Lower lobe of right lung (tissue), 2 donors: ENCODE measurements around the gene VCPKMT. TPM values are rescaled to one million over a fixed set of nuclear protein-coding genes. Genes with fewer than 3 reads are reported as not detected.

Experiments
- ATAC-seq, 2 donors: fragments of 200-7000 bp; cut with Tn5 transposase; one replicate each; pipeline ENCODE4 v1.9.1; 2020 to 2022; ENCODE audit warnings: mild to moderate bottlenecking in 2 of 2, moderate library complexity in 2 of 2
- DNase-seq: peaks from one replicate; pipeline ENCODE4 v3.0.0-alpha.2; 2020
- H3K27ac ChIP-seq: fragments of 200-600 bp; one replicate; pipeline ENCODE4 v1.8.0; 2022
- H3K27me3 ChIP-seq: fragments of 200-600 bp; one replicate; pipeline ENCODE4 v1.8.0; 2022; ENCODE audit warnings: low read depth
- H3K36me3 ChIP-seq: fragments of 200-600 bp; one replicate; pipeline ENCODE4 v1.8.0; 2022; ENCODE audit warnings: mild to moderate bottlenecking
- H3K4me1 ChIP-seq: fragments of 200-600 bp; one replicate; pipeline ENCODE4 v1.8.0; 2022
- H3K4me3 ChIP-seq: fragments of 200-600 bp; one replicate; pipeline ENCODE4 v1.8.0; 2022; ENCODE audit warnings: mild to moderate bottlenecking
- H3K9me3 ChIP-seq: fragments of 200-600 bp; one replicate; pipeline ENCODE4 v1.8.0; 2022
- intact Hi-C: fragments of 100-400 bp; cut with DNase I; formaldehyde crosslinking; loops from one replicate; pipeline ENCODE4 v1.11.0; 2022
- long read RNA-seq: library from polyadenylated mRNA; unstranded; transcript quantifications from one replicate; pipeline ENCODE4 v2.0.0, GENCODE V29; 2021
- total RNA-seq: library from RNA; stranded (reverse); fragmentation: NEBNext Ultra II Directional; extraction: Animal tissue kit (Norgen Biotek cat#: 25700); gene quantifications from one replicate; pipeline ENCODE4 v1.2.1, GENCODE V29; 2021
- TF ChIP-seq, protein P1 (sequence below): fragments of 200-600 bp; IDR thresholded peaks from one replicate; pipeline ENCODE4 v1.8.0; 2022; ENCODE audit warnings: antibody characterized with exemption, mild to moderate bottlenecking
- donor health status: DM: no; HTN: yes; CAD: no; lungs with severe emphysema.

Gene VCPKMT
- 8.0 TPM for total RNA-seq
- long read RNA-seq, partial matches to known transcripts = 0 of 5 reads
- long read RNA-seq, other reads (novel, unspliced or antisense) = 2 of 5 reads

DNA sequence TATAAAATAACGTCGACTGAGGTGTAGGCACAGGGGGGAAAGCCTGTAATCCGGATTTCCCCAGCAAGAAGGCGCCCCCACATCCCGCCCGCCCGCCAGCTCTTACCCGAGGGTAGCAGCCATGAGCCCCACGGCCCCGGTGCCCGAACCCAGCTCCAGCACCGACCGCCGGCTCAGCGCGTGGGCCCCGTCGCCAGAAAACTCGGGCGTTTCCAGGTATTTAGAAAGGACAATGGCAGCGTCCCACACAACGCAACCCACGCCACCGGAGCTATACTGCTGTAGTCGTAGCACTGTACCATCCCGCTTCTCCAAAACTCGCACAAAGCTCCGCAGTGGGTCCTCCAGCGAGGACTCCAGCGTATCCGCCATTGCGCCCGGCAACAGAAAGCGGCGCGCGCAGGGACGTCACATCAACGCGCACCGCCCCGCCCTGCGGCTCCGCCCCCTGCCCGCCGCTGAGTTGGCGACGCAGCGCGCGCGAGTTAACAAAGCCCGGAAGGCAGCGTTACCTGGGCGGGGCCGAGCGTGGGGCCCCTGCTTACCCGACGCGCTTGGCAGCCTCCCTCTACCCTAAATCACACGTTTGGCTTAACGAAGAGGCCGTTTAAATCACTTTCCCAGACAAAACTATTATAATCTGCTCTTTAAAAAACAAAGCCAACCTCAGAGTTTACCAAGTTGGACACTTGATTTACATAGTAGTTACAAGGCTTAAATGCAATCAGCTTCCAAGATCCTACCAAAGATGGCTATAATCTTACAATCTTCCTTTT is at the start of gene VCPKMT:
VCPKMT (minus strand) TSS at position 392 of the 776 bp plus-strand sequence; CDS start at position 372, 20 bp downstream.
- Histone ChIP-seq H3K27me3 (no peaks in the 10 kb centered on the region), H3K4me1 (peaks cover 16% of the 10 kb centered on the region), H3K4me3 (peak within 1 kb of the TSS; percentile 70), H3K36me3 (peaks cover 45% of the 10 kb centered on the region), H3K27ac (peak within 1 kb of the TSS; percentile 85), H3K9me3 (no peaks in the 10 kb centered on the region)
- DNase-seq = peak; percentile 97
- peak; percentile 100 for ATAC-seq
- TF ChIP-seq, protein P1, sequence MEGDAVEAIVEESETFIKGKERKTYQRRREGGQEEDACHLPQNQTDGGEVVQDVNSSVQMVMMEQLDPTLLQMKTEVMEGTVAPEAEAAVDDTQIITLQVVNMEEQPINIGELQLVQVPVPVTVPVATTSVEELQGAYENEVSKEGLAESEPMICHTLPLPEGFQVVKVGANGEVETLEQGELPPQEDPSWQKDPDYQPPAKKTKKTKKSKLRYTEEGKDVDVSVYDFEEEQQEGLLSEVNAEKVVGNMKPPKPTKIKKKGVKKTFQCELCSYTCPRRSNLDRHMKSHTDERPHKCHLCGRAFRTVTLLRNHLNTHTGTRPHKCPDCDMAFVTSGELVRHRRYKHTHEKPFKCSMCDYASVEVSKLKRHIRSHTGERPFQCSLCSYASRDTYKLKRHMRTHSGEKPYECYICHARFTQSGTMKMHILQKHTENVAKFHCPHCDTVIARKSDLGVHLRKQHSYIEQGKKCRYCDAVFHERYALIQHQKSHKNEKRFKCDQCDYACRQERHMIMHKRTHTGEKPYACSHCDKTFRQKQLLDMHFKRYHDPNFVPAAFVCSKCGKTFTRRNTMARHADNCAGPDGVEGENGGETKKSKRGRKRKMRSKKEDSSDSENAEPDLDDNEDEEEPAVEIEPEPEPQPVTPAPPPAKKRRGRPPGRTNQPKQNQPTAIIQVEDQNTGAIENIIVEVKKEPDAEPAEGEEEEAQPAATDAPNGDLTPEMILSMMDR = no peak
- intact Hi-C loops = no loop called here

DNA sequence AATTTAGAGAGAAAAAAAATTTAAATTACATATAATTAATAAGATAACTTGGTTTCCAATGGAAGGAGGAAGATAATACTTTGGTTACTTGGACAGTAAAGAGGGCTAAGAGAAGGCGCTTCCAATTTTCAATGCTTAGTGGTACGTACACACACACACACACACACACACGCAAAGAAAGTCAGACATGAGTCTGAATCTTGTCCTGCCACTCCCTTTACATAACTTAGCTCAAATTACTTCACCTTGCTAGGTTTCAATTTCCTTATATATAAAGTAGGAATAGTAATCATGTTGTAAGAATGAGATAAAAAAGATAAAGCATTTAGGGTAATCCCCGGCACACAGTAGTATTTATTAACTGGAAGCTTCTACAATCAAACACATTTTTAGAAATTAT is 39.7 kb upstream of the VCPKMT start:
- DNase-seq (no peak), ATAC-seq (no peak)
- Histone ChIP-seq H3K4me3 (no peak overlapping the region), H3K4me1 (no peaks in the 10 kb centered on the region), H3K9me3 (no peaks in the 10 kb centered on the region), H3K27ac (no peak overlapping the region), H3K27me3 (no peaks in the 10 kb centered on the region), H3K36me3 (peaks cover 91% of the 10 kb centered on the region)
- TF ChIP-seq, protein P1 = no peak
- intact Hi-C loops = no loop called here

DNA sequence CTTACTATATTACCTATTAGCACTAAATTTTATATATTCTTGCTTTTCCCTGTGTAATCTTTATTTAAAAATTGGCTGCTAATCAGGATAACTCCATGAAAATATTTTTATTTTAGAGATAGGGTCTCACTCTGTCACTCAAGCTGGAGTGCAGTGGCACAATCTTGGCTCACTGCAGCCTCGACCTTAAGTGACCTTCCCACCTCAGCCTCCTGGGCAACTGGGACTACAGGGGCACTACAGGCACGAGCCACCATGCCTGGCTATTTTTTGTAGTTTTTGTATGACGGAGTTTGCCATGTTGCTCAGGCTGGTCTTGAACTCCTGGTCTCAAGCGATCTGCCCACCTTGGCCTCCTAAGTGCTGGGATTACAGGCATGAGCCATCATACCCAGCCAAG is 32.4 kb upstream of the VCPKMT start:
- no peak overlapping the region for H3K4me3 ChIP-seq
- no peak for DNase-seq
- TF ChIP-seq, protein P1 = no peak
- H3K4me1 ChIP-seq = no peaks in the 10 kb centered on the region
- intact Hi-C loops = no loop called here
- no peaks in the 10 kb centered on the region for H3K9me3 ChIP-seq
- no peak for ATAC-seq
- H3K27me3 ChIP-seq = no peaks in the 10 kb centered on the region
- H3K36me3 ChIP-seq = peaks cover 97% of the 10 kb centered on the region
- no peak overlapping the region for H3K27ac ChIP-seq

DNA sequence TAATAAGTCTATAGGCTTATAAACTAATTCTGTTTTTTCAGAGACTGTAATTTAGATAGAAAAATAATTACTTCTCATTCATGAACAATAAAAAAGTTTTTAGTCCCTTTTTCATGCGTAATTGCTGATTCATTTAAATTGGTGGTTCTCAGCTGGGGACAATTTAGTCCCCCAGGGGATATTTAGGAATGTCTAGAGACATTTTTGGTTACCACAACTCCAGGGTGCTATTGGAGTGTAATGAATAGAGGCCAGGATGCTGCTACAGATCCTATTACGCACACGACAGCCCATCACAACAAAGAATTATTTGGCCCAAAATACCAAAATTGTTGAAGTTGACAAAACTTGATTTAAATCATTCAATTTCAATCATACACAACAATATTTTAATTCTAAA is 22.8 kb upstream of the VCPKMT start:
- peaks cover 52% of the 10 kb centered on the region for H3K36me3 ChIP-seq
- intact Hi-C loops = no loop called here
- H3K4me3 ChIP-seq = no peak overlapping the region
- TF ChIP-seq, protein P1 = no peak
- no peaks in the 10 kb centered on the region for H3K27me3 ChIP-seq
- no peak overlapping the region for H3K27ac ChIP-seq
- ATAC-seq (no peak), DNase-seq (no peak)
- no peaks in the 10 kb centered on the region for H3K9me3 ChIP-seq
- H3K4me1 ChIP-seq = no peaks in the 10 kb centered on the region

DNA sequence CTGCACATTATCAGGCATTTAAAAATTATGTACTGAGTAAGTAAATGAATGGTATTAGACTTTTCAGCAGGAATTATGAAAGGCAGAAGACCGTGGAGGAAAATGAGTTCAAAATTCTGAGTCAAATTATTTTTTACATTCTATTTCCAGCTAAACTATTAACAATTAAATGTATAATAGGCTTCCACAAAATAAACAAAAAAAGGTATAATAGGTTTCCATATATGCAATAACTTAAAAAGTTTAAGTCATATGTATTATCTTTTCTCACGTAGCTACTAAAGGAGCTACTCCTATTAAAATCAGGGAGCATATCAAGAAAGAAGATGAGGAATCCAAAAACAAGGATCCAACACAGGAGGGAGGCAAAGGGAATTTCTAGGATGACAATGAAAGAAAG is 11.4 kb upstream of the VCPKMT start:
- H3K27ac ChIP-seq = no peak overlapping the region
- no peaks in the 10 kb centered on the region for H3K4me1 ChIP-seq
- ATAC-seq (no peak), DNase-seq (no peak)
- intact Hi-C loops = no loop called here
- TF ChIP-seq, protein P1 = no peak
- H3K36me3 ChIP-seq = peaks cover 80% of the 10 kb centered on the region
- H3K9me3 ChIP-seq = no peaks in the 10 kb centered on the region
- no peak overlapping the region for H3K4me3 ChIP-seq
- H3K27me3 ChIP-seq = no peaks in the 10 kb centered on the region
